GM19240 (cell line): ENCODE measurements around the gene LIN7A.

Experiments
- DNase-seq: peaks from one replicate; pipeline ENCODE4 v3.0.0; 2011; ENCODE audit warnings: low spot score; ENCODE audit not compliant: insufficient read length

Gene LIN7A

DNA sequence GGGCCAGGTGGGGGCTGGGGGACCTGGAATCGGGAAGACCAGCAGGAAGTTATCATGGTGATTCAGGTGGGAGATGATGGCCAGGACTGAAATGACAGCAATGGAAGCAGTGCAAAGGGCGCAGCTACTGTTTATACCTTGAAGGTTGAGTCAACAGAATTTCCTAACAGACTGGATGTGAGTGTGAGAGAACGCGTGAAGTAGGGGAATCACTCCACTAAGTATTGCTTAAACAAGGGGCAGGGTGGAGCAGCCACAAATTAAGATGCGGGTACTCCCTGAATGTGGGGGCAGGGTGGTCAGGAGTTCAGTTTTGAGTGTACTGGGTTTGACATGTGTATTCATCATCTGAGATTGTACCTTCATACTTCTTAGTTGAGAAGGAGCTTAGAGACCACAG, 175.9 kb downstream of the LIN7A start:
- DNase-seq = no peak

DNA sequence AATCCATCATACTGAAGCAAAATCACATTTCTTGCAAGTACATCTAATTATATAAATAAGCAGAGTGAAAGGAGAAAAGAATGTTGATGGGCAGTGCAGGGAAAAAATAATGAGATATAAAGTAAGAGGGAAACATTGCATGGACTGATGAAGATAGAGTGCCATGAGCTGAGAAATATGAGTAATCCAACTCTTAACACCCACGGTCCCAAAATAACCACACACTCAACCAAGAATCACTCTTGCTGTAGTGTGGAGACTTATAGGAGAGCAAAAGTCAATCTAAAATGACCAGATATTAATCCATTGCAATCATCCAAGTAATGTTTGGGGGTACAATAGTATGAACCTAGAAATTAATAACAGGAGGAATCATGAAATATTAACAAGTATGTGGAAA, 180.9 kb downstream of the LIN7A start:
- no peak for DNase-seq

DNA sequence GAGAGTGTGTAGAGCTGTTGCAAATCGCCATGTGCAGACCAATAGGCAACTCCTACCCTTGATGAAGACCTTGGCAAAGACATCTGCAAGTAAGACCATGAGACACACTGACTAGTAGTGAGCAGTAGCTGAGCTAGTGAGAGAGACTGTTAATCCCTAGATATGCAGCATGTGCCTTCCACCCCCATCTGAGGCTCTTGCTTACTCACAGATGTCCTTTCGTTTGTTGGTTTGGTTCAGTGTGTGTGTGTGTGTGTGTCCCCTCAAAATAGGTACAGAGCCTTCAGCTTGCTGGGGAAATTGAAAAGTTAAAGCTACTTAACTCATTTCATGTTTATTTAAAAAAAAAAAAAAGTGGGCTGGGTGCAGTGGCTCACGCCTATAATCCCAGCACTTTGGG, 183.5 kb downstream of the LIN7A start:
- DNase-seq = no peak

DNA sequence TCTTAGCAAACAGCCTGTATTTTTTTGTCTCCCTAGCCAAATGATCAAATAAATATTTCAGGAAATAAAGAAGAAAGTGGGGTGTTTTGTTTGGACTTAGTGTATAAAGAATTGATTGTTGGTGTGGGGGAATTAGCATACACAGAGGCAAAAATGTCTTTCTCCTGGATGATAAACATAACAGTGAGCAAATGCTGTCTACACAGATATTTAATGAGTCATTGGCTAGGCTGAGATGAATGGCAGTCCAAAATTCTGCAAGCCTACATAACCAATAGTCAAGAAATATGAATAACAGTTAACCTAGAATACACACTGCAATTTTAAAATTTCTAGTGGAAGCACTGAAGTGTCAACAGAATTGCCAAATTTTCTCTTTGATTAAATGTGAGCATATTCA, 185.3 kb downstream of the LIN7A start:
- no peak for DNase-seq

DNA sequence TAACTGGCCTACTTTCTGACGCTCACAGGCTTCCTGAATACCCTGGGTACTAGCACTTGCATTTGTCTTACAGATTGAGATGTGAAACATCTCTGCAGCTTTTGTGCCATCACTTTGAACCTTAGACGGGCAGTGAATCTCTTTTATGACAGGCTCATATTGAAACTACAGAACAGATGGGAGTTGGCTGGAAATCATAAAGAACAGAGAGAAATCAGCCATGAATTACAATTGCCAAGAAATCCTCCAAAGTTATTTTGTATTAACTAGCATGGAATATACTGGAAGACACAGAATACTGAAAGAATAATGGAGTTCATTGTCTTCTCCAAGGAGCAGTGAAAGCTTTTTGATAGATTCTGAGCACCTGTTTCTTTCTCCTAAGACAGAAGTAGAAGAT, 188.3 kb downstream of the LIN7A start:
- DNase-seq = no peak

DNA sequence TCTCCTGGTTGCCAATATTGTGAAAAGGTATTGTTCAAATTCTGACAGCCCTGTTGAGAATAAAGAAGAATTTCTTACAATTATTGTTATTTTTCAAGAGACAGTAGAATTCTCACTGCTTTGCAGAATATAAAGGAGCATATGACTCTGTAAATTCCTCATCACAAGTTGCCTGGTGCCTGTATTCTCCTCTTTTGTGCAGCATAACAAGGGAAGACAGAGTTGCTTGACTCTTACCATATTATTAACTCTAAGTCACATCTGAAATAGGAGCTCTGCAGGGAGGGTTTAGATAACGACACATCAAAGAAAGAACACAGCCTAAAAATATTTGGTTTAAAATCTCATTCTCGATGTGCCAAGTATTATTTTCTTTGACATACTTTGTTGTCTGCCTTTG, 189.9 kb downstream of the LIN7A start:
- no peak for DNase-seq

DNA sequence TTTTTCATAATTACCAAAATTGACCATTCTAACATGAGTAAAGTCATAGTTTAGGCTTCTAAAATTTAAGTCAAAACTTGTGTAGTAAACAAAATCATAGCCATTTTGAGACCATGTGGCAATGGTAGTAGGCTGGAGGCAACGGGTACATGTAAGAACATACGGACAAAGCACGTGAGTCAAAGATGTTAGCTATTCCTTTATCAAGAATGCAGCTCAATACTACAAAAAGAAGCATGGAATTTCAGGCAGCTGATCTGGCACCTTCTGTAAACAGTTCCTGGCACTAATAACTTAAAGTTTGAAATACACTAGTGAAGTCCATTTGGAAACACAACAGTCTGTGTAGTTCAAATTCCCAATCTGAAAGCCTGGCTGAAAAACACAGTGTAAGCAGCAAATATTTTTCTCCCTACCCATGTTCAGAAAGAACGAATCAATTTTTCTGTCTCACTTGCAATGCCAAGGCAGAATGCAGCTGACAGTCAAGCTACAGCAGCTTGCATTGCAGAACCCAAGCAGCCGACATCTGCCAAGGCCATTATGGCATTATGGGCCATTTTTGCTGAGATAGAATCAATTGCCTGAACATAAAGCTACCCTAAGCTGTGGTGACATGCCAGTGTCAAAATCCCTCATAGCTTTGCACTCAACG, 191.8 kb downstream of the LIN7A start:
- DNase-seq = no peak
